ENCODE measurements around the gene ZBTB3. TPM values are rescaled to one million over a fixed set of nuclear protein-coding genes. Genes with fewer than 3 reads are reported as not detected.

Gene ZBTB3
- total RNA-seq, 6 experiments from 2014 or later, result 7.9 to 10.8 (median 8.9) TPM

GRCh38 chr11:62727165-62727871, 26.6 kb downstream of the ZBTB3 start, which contains the start of gene HNRNPUL2:
Gene HNRNPUL2 (minus strand): TSS chr11:62727457. CDS start chr11:62727156, 301 bp downstream.
- peak; percentile 98 for DNase-seq
- Mint-ChIP-seq H3K27ac (peak within 1 kb of the TSS; percentile 99), H3K4me1 (ENCODE audit: low read depth) (peaks cover 36% of the 10 kb centered on the region), H3K36me3 (ENCODE audit: low read depth) (peaks cover 47% of the 10 kb centered on the region), H3K4me3 (peak within 1 kb of the TSS; percentile 96), H3K9me3 (no peaks in the 10 kb centered on the region), H3K27me3 (ENCODE audit: insufficient read depth) (peaks cover 3% of the 10 kb centered on the region; the same call in 1 of the 2 replicates)
- TF ChIP-seq, protein P1, sequence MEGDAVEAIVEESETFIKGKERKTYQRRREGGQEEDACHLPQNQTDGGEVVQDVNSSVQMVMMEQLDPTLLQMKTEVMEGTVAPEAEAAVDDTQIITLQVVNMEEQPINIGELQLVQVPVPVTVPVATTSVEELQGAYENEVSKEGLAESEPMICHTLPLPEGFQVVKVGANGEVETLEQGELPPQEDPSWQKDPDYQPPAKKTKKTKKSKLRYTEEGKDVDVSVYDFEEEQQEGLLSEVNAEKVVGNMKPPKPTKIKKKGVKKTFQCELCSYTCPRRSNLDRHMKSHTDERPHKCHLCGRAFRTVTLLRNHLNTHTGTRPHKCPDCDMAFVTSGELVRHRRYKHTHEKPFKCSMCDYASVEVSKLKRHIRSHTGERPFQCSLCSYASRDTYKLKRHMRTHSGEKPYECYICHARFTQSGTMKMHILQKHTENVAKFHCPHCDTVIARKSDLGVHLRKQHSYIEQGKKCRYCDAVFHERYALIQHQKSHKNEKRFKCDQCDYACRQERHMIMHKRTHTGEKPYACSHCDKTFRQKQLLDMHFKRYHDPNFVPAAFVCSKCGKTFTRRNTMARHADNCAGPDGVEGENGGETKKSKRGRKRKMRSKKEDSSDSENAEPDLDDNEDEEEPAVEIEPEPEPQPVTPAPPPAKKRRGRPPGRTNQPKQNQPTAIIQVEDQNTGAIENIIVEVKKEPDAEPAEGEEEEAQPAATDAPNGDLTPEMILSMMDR (IDR thresholded peaks at IDR 0.05), result peak; percentile 26

- TF ChIP-seq, protein P1 (IDR thresholded peaks at IDR 0.05), result no peak
- H3K4me3 Mint-ChIP-seq, result peak overlapping the region; percentile 96
- H3K9me3 Mint-ChIP-seq, result no peaks in the 10 kb centered on the region
- no peak for DNase-seq
- H3K27ac Mint-ChIP-seq, result peak overlapping the region; percentile 99
- H3K27me3 Mint-ChIP-seq (ENCODE audit: insufficient read depth), result peaks cover 3% of the 10 kb centered on the region; the same call in 1 of the 2 replicates
- H3K36me3 Mint-ChIP-seq (ENCODE audit: low read depth), result peaks cover 52% of the 10 kb centered on the region
- peaks cover 40% of the 10 kb centered on the region for H3K4me1 Mint-ChIP-seq (ENCODE audit: low read depth)
Measured at GRCh38 chr11:62726915-62727164, 27.1 kb downstream of the ZBTB3 start.

GRCh38 chr11:62726156-62726914, 27.6 kb downstream of the ZBTB3 start:
- Mint-ChIP-seq H3K27me3 (ENCODE audit: insufficient read depth) (peaks cover 3% of the 10 kb centered on the region; the same call in 1 of the 2 replicates), H3K4me1 (ENCODE audit: low read depth) (peaks cover 40% of the 10 kb centered on the region), H3K4me3 (peak overlapping the region; percentile 96), H3K27ac (peak overlapping the region; percentile 99), H3K9me3 (no peaks in the 10 kb centered on the region), H3K36me3 (ENCODE audit: low read depth) (peaks cover 57% of the 10 kb centered on the region)
- TF ChIP-seq, protein P1 (IDR thresholded peaks at IDR 0.05), result no peak
- DNase-seq, result no peak

DNA sequence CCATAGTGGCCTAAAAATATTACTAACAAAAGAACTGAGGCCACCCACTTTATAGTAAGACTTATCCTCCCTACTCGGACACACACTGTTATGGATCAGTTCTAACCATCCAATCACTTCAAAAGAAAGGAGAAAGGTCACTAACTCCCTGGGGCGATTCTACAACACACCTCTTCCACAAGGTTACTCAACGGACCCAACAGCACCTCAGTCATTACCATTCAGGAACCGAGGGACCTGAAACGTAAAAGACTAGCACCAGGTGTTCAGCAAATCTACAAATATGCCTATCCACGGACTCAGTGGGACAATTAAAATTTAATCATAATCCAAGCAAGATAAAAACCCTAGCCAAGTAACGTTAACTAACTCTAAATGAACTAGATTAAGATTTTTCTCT, 28.3 kb downstream of the ZBTB3 start:
- H3K4me3 Mint-ChIP-seq, result peak overlapping the region; percentile 96
- peaks cover 64% of the 10 kb centered on the region for H3K36me3 Mint-ChIP-seq (ENCODE audit: low read depth)
- no peaks in the 10 kb centered on the region for H3K9me3 Mint-ChIP-seq
- H3K27me3 Mint-ChIP-seq (ENCODE audit: insufficient read depth), result peaks cover 3% of the 10 kb centered on the region; the same call in 1 of the 2 replicates
- no peak for DNase-seq
- H3K4me1 Mint-ChIP-seq (ENCODE audit: low read depth), result peaks cover 40% of the 10 kb centered on the region
- peak overlapping the region; percentile 99 for H3K27ac Mint-ChIP-seq
- TF ChIP-seq, protein P1 (IDR thresholded peaks at IDR 0.05), result no peak

GRCh38 chr11:62724171-62724570, 29.8 kb downstream of the ZBTB3 start:
- Mint-ChIP-seq H3K4me3 (peak overlapping the region; percentile 96), H3K27me3 (ENCODE audit: insufficient read depth) (peaks cover 3% of the 10 kb centered on the region; the same call in 1 of the 2 replicates), H3K9me3 (no peaks in the 10 kb centered on the region), H3K4me1 (ENCODE audit: low read depth) (peaks cover 41% of the 10 kb centered on the region), H3K36me3 (ENCODE audit: low read depth) (peaks cover 70% of the 10 kb centered on the region), H3K27ac (peak overlapping the region; percentile 6; the same call in 1 of the 2 replicates)
- TF ChIP-seq, protein P1 (IDR thresholded peaks at IDR 0.05), result no peak
- DNase-seq, result no peak

All from HFFc6 (cell line).